ENCODE results near the gene AP5M1. TPM values are rescaled to one million over a fixed set of nuclear protein-coding genes. Genes with fewer than 3 reads are reported as not detected.

Gene AP5M1
- total and polyA plus RNA-seq, 2 of the 4 experiments (the other 2 are of a cell fraction): 16.1 to 28.3 TPM

GRCh38 chr14:57323721-57324120, 55.0 kb downstream of the AP5M1 start:
- no peak for DNase-seq
- H3K79me1 ChIP-seq (ENCODE audit: low read depth in 1 of 2, low read length in 2 of 2): no peaks in the 10 kb centered on the region
- no peaks in the 10 kb centered on the region for H3K4me1 ChIP-seq (ENCODE audit: control insufficient read depth, insufficient read depth, low read length)
- no peak overlapping the region for H4K91ac ChIP-seq (ENCODE audit: insufficient read depth, low read depth, low read length)
- no peak overlapping the region for H3K23ac ChIP-seq (ENCODE audit: low read depth, low read length)
- no peaks in the 10 kb centered on the region for H4K20me1 ChIP-seq (ENCODE audit: insufficient read depth, low read length)
- H3K9ac ChIP-seq (ENCODE audit: low read depth, low read length): no peak overlapping the region
- no peak overlapping the region for H3K56ac ChIP-seq (ENCODE audit: extremely low read depth, insufficient read depth, low read length)
- H3K9me3 ChIP-seq (ENCODE audit: control insufficient read depth, insufficient read depth, low read length): no peaks in the 10 kb centered on the region
- no peak overlapping the region for H3K4me3 ChIP-seq (ENCODE audit: insufficient read depth, low read depth, low read length)
- H3K4me2 ChIP-seq (ENCODE audit: low read depth, low read length): no peak overlapping the region
- H3K18ac ChIP-seq (ENCODE audit: low read depth, low read length): no peak overlapping the region
- H2AFZ ChIP-seq (replicated peaks; ENCODE audit: low read length, poor library complexity): no peak overlapping the region
- no peak overlapping the region for H2AK5ac ChIP-seq (ENCODE audit: low read depth, low read length)
- ATAC-seq (ENCODE audit: low read depth): no peak
- intact Hi-C loops (cut with micrococcal nuclease) (no loop called here), in situ Hi-C loops (cut with MboI; ENCODE audit: low sequenced_read_pairs) (loop anchor here (25.0 kb wide), 1 partner anchor 661 kb away; no protein-coding TSS in a partner anchor), dilution Hi-C loops (cut with HindIII; ENCODE audit: low sequenced_read_pairs, unreplicated experiment) (no loop called here)
- peaks cover 11% of the 10 kb centered on the region for H3K27me3 ChIP-seq (ENCODE audit: control insufficient read depth, insufficient read depth, low read length)
- no peak overlapping the region for H2AK9ac ChIP-seq (replicated peaks; ENCODE audit: low read depth, low read length, poor library complexity)
- no peaks in the 10 kb centered on the region for H3K9me1 ChIP-seq (ENCODE audit: insufficient read depth, low read length)
- no peak overlapping the region for H2BK15ac ChIP-seq (ENCODE audit: low read depth, low read length)
- no TSS peak for BruUV-seq (replicated peaks)
- TF ChIP-seq RFX5 (IDR thresholded peaks at IDR 0.05; ENCODE audit: low read depth, low read length): no peak
- no peak for TF ChIP-seq MAZ (IDR thresholded peaks at IDR 0.05; ENCODE audit: borderline replicate concordance, low read depth, low read length)
- no peak for TF ChIP-seq MAFK (IDR thresholded peaks at IDR 0.05; ENCODE audit: low read depth, low read length)
- no peak for TF ChIP-seq BHLHE40 (IDR thresholded peaks at IDR 0.05; ENCODE audit: low read depth, low read length)
- no peak for TF ChIP-seq RCOR1 (IDR thresholded peaks at IDR 0.05; ENCODE audit: insufficient replicate concordance, low read length)
- TF ChIP-seq RAD21 (IDR thresholded peaks at IDR 0.05; ENCODE audit: low read length): no peak
- TF ChIP-seq CEBPB (IDR thresholded peaks at IDR 0.05; ENCODE audit: low read depth, low read length): no peak
- no peak for TF ChIP-seq CTCF (conservative IDR thresholded peaks at IDR 0.05; ENCODE audit: low read depth, low read length)
- TF ChIP-seq FOS (IDR thresholded peaks at IDR 0.05; ENCODE audit: low read depth, low read length): no peak
- TF ChIP-seq POLR2A (IDR thresholded peaks at IDR 0.05; ENCODE audit: low read depth, low read length): no peak
- no peak overlapping the region for H2BK120ac ChIP-seq (ENCODE audit: low read depth, low read length)
- no peaks in the 10 kb centered on the region for H3K36me3 ChIP-seq (ENCODE audit: control insufficient read depth, insufficient read depth, low read length)
- no peak overlapping the region for H3K27ac ChIP-seq (ENCODE audit: insufficient read depth, low read length)
- H3K4ac ChIP-seq (ENCODE audit: low read depth, low read length): no peak overlapping the region
- ChIA-PET POLR2A (ENCODE audit: unreplicated experiment) (no interaction called here), CTCF (interaction anchor here (0.8 kb wide), 1 partner anchor 1299 kb away, joined by 5 read pairs; no protein-coding TSS in a partner anchor)
- H3K14ac ChIP-seq (replicated peaks; ENCODE audit: low read depth, low read length): no peak overlapping the region
- no peak overlapping the region for H2BK20ac ChIP-seq (ENCODE audit: low read depth, low read length)
- H4K8ac ChIP-seq (ENCODE audit: low read depth in 2 of 2, low read length in 2 of 2): no peak overlapping the region
- H4K5ac ChIP-seq (ENCODE audit: low read depth, low read length): no peak overlapping the region
- no CpG with 5 or more reads among the region's 3 CpGs for WGBS, 2 experiments (ENCODE audit: extremely low coverage in 2 of 2, insufficient read length in 1 of 2)
- H2BK5ac ChIP-seq (ENCODE audit: low read depth, low read length, poor library complexity, severe bottlenecking): no peak overlapping the region
